HepG2 (cell line): ENCODE measurements around the gene DUS1L. TPM values are rescaled to one million over a fixed set of nuclear protein-coding genes. Genes with fewer than 3 reads are reported as not detected.
A peak's percentile ranks its signal among the peaks of the same experiment; 100 is the strongest.

Experiments
- ARID4A ChIP-seq: sonication (generic); formaldehyde crosslinking; IDR thresholded peaks from 2 replicates; pipeline ENCODE4 v1.5.0; 2020; ENCODE audit warnings: mild to moderate bottlenecking, missing genetic modification reagents, borderline replicate concordance
- DRAP1 ChIP-seq: IDR thresholded peaks from 2 replicates; pipeline ENCODE4 v1.6.1; 2016; ENCODE audit warnings: missing genetic modification reagents, missing compliant biosample characterization
- FOXC1 ChIP-seq: sonication (generic); formaldehyde crosslinking; IDR thresholded peaks from 2 replicates; pipeline ENCODE4 v1.8.0; 2022; ENCODE audit warnings: mild to moderate bottlenecking, missing genetic modification reagents, borderline replicate concordance
- HNRNPUL1 ChIP-seq: fragments of 200-400 bp; formaldehyde crosslinking; IDR thresholded peaks from 2 replicates; pipeline ENCODE4 v1.6.1; 2017; ENCODE audit warnings: low read depth, mild to moderate bottlenecking, low read length, moderate library complexity
- MAFG ChIP-seq: sonication (generic); formaldehyde crosslinking; IDR thresholded peaks from 2 replicates; pipeline ENCODE4 v1.5.1; 2020; ENCODE audit warnings: mild to moderate bottlenecking, missing genetic modification reagents
- MED13 ChIP-seq: sonication (generic); formaldehyde crosslinking; IDR thresholded peaks from 2 replicates; pipeline ENCODE4 v1.5.0; 2020; ENCODE audit warnings: missing genetic modification reagents
- NFIB ChIP-seq: sonication (generic); formaldehyde crosslinking; IDR thresholded peaks from 2 replicates; pipeline ENCODE4 v1.9.0; 2021; ENCODE audit warnings: missing genetic modification reagents, mild to moderate bottlenecking, borderline replicate concordance
- PBX2 ChIP-seq: IDR thresholded peaks from 2 replicates; pipeline ENCODE4 v1.6.1; 2016; ENCODE audit warnings: control low read depth
- PLSCR1 ChIP-seq: sonication (generic); formaldehyde crosslinking; IDR thresholded peaks from 2 replicates; pipeline ENCODE4 v1.5.0; 2020; ENCODE audit warnings: missing genetic modification reagents, mild to moderate bottlenecking, borderline replicate concordance
- RARG ChIP-seq: sonication (generic); formaldehyde crosslinking; IDR thresholded peaks from 2 replicates; pipeline ENCODE4 v1.4.0; 2020; ENCODE audit warnings: low read depth, mild to moderate bottlenecking, missing genetic modification reagents
- TEAD2 ChIP-seq: sonication (generic); formaldehyde crosslinking; IDR thresholded peaks from 2 replicates; pipeline ENCODE4 v1.9.0; 2021; ENCODE audit warnings: missing genetic modification reagents
- ZEB1 ChIP-seq: IDR thresholded peaks from 2 replicates; pipeline ENCODE4 v1.6.1; 2012; ENCODE audit warnings: mild to moderate bottlenecking, low read depth, inconsistent platforms; ENCODE audit not compliant: insufficient replicate concordance
- ZKSCAN1 ChIP-seq: fragments of 150-350 bp; IDR thresholded peaks from 2 replicates; pipeline ENCODE4 v1.6.1; 2014; ENCODE audit warnings: low read length
- ZNF142 ChIP-seq: sonication (generic); formaldehyde crosslinking; IDR thresholded peaks from 2 replicates; pipeline ENCODE4 v1.4.0; 2020; ENCODE audit warnings: missing genetic modification reagents
- ZNF740 ChIP-seq: sonication (generic); formaldehyde crosslinking; IDR thresholded peaks from 2 replicates; pipeline ENCODE4 v1.4.0; 2020; ENCODE audit warnings: missing genetic modification reagents
- polyA plus RNA-seq, 8 experiments: library from polyadenylated mRNA; depleted of rRNA in 3 of 8; stranded (reverse) in 7 of 8; unstranded in 1 of 8; fragments of >200 nt; fragmentation: Illumina TruSeq in 4 of 8; extraction: Trizol in 4 of 8; gene quantifications; 2 replicates each; pipeline versions ENCODE4 v1.2.1 to v1.2.3, GENCODE V29; 2011 to 2016; ENCODE audit warnings: low read depth in 4 of 8, missing spikeins in 1 of 8, mixed read lengths in 1 of 8; ENCODE audit not compliant: insufficient read depth in 1 of 8
- total RNA-seq, 5 experiments: library from RNA; depleted of rRNA; stranded (reverse); fragments of >200 nt; fragmentation: Illumina TruSeq; extraction: Trizol; gene quantifications; 2 replicates each; pipeline ENCODE4 v1.2.3, GENCODE V29; 2016; ENCODE audit warnings: low read depth in 1 of 5

Gene DUS1L
- total and polyA plus RNA-seq, 2 of the 13 experiments (the other 11 are each of a cell fraction or from before 2014, with no cell fraction given): 81.0 to 109 TPM

GRCh38 chr17:82098939-82099763 is 33.5 kb upstream of the DUS1L start (continued):
- TF ChIP-seq ARID4A (CRISPR knock-in tag) (no peak; the same call in 1 of the 2 replicates), DRAP1 (CRISPR knock-in tag) (no peak), ZNF740 (CRISPR knock-in tag) (no peak), MED13 (CRISPR knock-in tag) (no peak), ZKSCAN1 (no peak), NFIB (CRISPR knock-in tag) (0 out of 2 replicates have a peak, but pooled peaks have one; percentile 54), ZEB1 (no peak), MAFG (CRISPR knock-in tag) (no peak), TEAD2 (CRISPR knock-in tag) (no peak; the same call in 1 of the 2 replicates), FOXC1 (CRISPR knock-in tag) (0 out of 2 replicates have a peak, but pooled peaks have one; percentile 33), RARG (no peak), ZNF142 (CRISPR knock-in tag) (peak; percentile 60), PLSCR1 (no peak), HNRNPUL1 (no peak), PBX2 (no peak)
